DOHH2 (cell line): ENCODE data around the gene CHEK2.

Experiments
- H3F3A ChIP-seq: fragments of 200-600 bp; sonication (generic), shearing (Covaris generic); 2 replicates; pipeline ENCODE4 v1.6.0; 2016; ENCODE audit warnings: antibody characterized with exemption, mild to moderate bottlenecking; ENCODE audit not compliant: control insufficient read depth, insufficient read depth
- H3K27ac ChIP-seq: fragments of 200-600 bp; sonication (generic); 2 replicates; pipeline ENCODE4 v1.5.1; 2014; ENCODE audit warnings: low read depth, mild to moderate bottlenecking, low read length, moderate library complexity
- H3K27me3 ChIP-seq: fragments of 200-600 bp; sonication (generic); 2 replicates; pipeline ENCODE4 v1.6.1; 2014; ENCODE audit warnings: mild to moderate bottlenecking, low read length, mixed read lengths; ENCODE audit not compliant: control insufficient read depth
- H3K36me3 ChIP-seq: fragments of 200-600 bp; sonication (generic); 2 replicates; pipeline ENCODE4 v1.6.1; 2014; ENCODE audit warnings: mild to moderate bottlenecking, low read length, moderate library complexity, mixed read lengths; ENCODE audit not compliant: control insufficient read depth
- H3K4me1 ChIP-seq: fragments of 200-600 bp; sonication (generic); 2 replicates; pipeline ENCODE4 v1.6.1; 2014; ENCODE audit warnings: mild to moderate bottlenecking, low read length, mixed read lengths; ENCODE audit not compliant: control insufficient read depth
- H3K4me2 ChIP-seq: fragments of 200-600 bp; sonication (generic); 2 replicates; pipeline ENCODE4 v1.6.0; 2014; ENCODE audit warnings: mild to moderate bottlenecking, low read length, moderate library complexity
- H3K4me3 ChIP-seq: fragments of 200-600 bp; sonication (generic); 2 replicates; pipeline ENCODE4 v1.5.1; 2014; ENCODE audit warnings: mild to moderate bottlenecking, low read length, mixed read lengths
- H3K79me2 ChIP-seq: fragments of 200-600 bp; sonication (generic); 2 replicates; pipeline ENCODE4 v1.6.1; 2014; ENCODE audit warnings: mild to moderate bottlenecking, low read length, mixed read lengths; ENCODE audit not compliant: control insufficient read depth
- H3K9me2 ChIP-seq: fragments of 200-600 bp; sonication (generic); replicated peaks from 2 replicates; pipeline ENCODE4 v1.6.1; 2014; ENCODE audit warnings: mild to moderate bottlenecking, low read length, mixed read lengths; ENCODE audit not compliant: control insufficient read depth
- H3K9me3 ChIP-seq: fragments of 200-600 bp; sonication (generic); 2 replicates; pipeline ENCODE4 v1.6.1; 2014; ENCODE audit warnings: antibody characterized with exemption, low read length, mixed read lengths; ENCODE audit not compliant: control insufficient read depth, insufficient read depth
- H4K20me1 ChIP-seq: fragments of 200-600 bp; sonication (generic); 2 replicates; pipeline ENCODE4 v1.6.0; 2014; ENCODE audit warnings: low read depth, mild to moderate bottlenecking, antibody characterized with exemption, low read length, moderate library complexity; ENCODE audit not compliant: control insufficient read depth, insufficient read depth
- CTCF ChIP-seq: fragments of 200-600 bp; sonication (generic); IDR thresholded peaks from one replicate; pipeline ENCODE4 v1.5.1; 2014; ENCODE audit warnings: antibody characterized with exemption, mild to moderate bottlenecking, low read depth, low read length; ENCODE audit not compliant: poor library complexity, severe bottlenecking
- EZH2phosphoT487 ChIP-seq: fragments of 200-600 bp; sonication (generic); IDR thresholded peaks from 2 replicates; pipeline ENCODE4 v1.6.1; 2017; ENCODE audit warnings: borderline replicate concordance, mild to moderate bottlenecking, antibody characterized with exemption, low read length, moderate library complexity, mixed read lengths

The CHEK2 gene

DNA sequence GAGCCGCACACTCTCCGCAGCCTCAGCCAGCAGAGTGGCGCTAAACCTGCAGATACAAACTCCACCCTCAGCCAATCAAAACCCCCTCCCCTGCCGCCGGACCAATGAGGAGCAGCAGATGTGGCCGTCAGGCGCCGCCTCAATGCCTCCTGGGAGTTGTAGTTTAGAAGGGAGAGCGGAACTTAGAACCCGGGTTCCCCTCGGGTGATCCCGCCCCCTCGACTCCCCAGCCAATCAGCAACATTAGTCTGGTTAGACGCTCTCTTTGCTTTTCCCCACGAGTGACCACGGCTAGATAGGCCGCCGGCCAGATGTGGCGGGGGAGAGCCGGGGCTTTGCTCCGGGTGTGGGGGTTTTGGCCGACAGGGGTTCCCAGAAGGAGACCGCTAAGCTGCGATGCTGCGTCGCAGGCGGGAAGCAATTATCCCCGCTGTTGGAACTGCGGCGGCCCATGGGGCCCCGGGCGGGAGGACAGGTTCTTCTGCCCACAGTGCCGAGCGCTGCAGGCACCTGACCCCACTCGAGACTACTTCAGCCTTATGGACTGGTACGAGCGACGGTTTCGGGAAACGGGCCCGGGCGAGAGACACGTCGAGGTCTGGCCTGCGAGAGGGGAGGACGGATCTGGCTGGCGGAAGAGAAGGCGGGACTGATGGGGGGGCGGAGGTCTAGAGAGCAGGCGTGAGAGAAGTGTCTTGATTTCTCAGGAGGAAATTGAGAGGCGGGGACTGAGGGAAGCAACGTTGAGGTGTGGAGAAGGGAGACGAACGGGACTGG lies at the start of gene CHEK2, which contains the start of gene HSCB:
TSS of gene CHEK2 (minus strand) at position 36 of the 777 bp plus-strand sequence. CDS start 7,099 bp downstream, outside the sequence.
TSS of gene HSCB (plus strand) at position 255 of the 777 bp plus-strand sequence. CDS start at position 312, 57 bp downstream.
- peaks cover 22% of the 10 kb centered on the region for H3K4me1 ChIP-seq
- H4K20me1 ChIP-seq, result peaks cover 6% of the 10 kb centered on the region; the same call in 1 of the 2 replicates
- peak within 1 kb of the TSS; percentile 90 for H3K4me3 ChIP-seq
- peaks cover 48% of the 10 kb centered on the region for H3K36me3 ChIP-seq
- H3F3A ChIP-seq, result peaks cover 5% of the 10 kb centered on the region
- TF ChIP-seq CTCF, result peak; percentile 43
- no peak for TF ChIP-seq EZH2phosphoT487
- peaks cover 59% of the 10 kb centered on the region for H3K79me2 ChIP-seq
- H3K27me3 ChIP-seq, result no peaks in the 10 kb centered on the region
- no peaks in the 10 kb centered on the region for H3K9me2 ChIP-seq
- H3K4me2 ChIP-seq, result peak within 1 kb of the TSS; percentile 87
- H3K9me3 ChIP-seq, result no peaks in the 10 kb centered on the region
- H3K27ac ChIP-seq, result peak within 1 kb of the TSS; percentile 88

DNA sequence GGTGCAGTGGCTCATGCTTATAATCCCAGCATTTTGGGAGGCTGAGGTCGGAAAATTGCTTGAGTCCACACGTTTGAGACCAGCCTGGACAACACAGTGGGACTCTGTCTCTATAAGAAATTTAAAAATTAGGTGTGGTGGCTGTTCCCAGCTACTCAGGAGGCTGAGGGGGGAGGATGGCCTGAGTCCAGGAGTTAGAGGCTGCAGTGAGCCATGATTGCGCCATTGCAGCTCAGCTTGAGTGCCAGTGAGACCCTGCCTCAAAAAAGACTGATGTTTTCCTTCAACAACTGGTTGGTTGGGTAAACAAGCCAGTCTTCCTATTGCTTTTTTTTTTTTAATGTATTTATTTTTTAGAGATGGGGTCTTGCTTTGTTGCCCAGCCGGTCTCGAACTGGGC lies 49.5 kb upstream of the CHEK2 start:
- peak overlapping the region; percentile 86 for H3K4me2 ChIP-seq

DNA sequence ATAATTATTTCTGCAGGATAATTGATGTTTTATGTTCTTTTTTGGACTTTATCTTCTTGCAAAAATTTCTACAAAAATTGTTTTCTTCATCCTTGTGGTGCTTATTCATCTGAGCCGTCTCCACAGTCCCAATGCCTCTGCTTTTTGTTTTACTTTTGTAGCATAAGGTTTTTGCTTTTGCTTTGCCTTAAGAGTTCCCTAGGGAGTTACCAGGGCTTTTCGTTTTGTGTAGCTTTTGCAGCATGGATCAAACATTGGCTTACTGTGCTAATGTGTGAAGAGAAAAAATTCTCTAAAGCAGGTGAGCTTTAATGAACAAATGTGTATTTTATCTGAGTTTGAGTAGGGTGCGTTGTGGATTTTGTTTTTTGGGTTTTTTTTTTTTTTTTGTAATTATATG lies 47.0 kb upstream of the CHEK2 start:
- TF ChIP-seq CTCF, result no peak
- TF ChIP-seq EZH2phosphoT487, result no peak
- H3K27ac ChIP-seq, result no peak overlapping the region
- peaks cover 73% of the 10 kb centered on the region for H3K36me3 ChIP-seq
- peaks cover 81% of the 10 kb centered on the region for H3K4me1 ChIP-seq
- peaks cover 39% of the 10 kb centered on the region for H3F3A ChIP-seq
- H3K4me2 ChIP-seq, result no peak overlapping the region
- H4K20me1 ChIP-seq, result peaks cover 4% of the 10 kb centered on the region; the same call in 1 of the 2 replicates
- no peaks in the 10 kb centered on the region for H3K27me3 ChIP-seq
- H3K79me2 ChIP-seq, result peaks cover 38% of the 10 kb centered on the region
- H3K9me3 ChIP-seq, result no peaks in the 10 kb centered on the region
- no peak overlapping the region for H3K4me3 ChIP-seq
- no peaks in the 10 kb centered on the region for H3K9me2 ChIP-seq

More for the DNA sequence above, 49.5 kb upstream of the CHEK2 start:
- Histone ChIP-seq H3K27ac (peak overlapping the region; percentile 87), H3K4me3 (no peak overlapping the region), H4K20me1 (0 out of 2 replicates have a peak, but pooled peaks cover 5% of the 10 kb centered on the region), H3F3A (peaks cover 50% of the 10 kb centered on the region), H3K9me3 (no peaks in the 10 kb centered on the region), H3K79me2 (peaks cover 53% of the 10 kb centered on the region), H3K4me1 (peaks cover 92% of the 10 kb centered on the region), H3K36me3 (peaks cover 73% of the 10 kb centered on the region), H3K9me2 (no peaks in the 10 kb centered on the region), H3K27me3 (no peaks in the 10 kb centered on the region)
- TF ChIP-seq EZH2phosphoT487 (no peak), CTCF (no peak)
